Transverse colon (tissue), 3 donors: ENCODE data around the gene FANCC.

ENCODE experiments used
- EP300 ChIP-seq: sonication (generic); formaldehyde crosslinking; IDR thresholded peaks from one replicate; pipeline ENCODE4 v1.6.1; 2017; ENCODE audit warnings: antibody characterized with exemption, low read depth
- TF ChIP-seq, protein P1 (sequence below), 5 experiments: fragments of 200-600 bp in 3 of 5; fragments of 450-650 bp in 2 of 5; sonication (generic) in 3 of 5; IDR thresholded peaks; 1 replicate in 2 of 5; 2 replicates in 3 of 5; pipeline ENCODE4 v1.5.1; 2016 to 2017; ENCODE audit warnings: antibody characterized with exemption in 5 of 5, inconsistent platforms in 3 of 5, mild to moderate bottlenecking in 2 of 5, moderate library complexity in 1 of 5

DNA sequence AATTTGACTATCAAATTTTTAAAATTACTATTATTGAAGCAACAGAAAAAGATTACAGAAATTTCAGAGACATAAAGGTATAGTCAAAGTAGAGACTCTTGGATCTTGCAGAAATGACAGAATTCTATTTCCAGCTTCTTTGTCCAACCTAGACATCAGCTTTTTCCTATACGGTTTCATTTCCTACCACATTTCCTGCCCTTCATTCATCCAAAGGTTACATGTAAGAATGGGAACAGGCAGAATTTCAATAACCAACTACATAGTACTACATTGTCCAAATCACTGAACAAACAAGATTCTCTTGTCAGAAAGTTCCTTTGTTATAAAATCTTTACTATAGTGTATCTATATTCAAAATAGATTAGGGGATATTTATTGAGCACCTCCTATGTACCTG is 124.9 kb downstream of the FANCC start:
- TF ChIP-seq, protein P1, sequence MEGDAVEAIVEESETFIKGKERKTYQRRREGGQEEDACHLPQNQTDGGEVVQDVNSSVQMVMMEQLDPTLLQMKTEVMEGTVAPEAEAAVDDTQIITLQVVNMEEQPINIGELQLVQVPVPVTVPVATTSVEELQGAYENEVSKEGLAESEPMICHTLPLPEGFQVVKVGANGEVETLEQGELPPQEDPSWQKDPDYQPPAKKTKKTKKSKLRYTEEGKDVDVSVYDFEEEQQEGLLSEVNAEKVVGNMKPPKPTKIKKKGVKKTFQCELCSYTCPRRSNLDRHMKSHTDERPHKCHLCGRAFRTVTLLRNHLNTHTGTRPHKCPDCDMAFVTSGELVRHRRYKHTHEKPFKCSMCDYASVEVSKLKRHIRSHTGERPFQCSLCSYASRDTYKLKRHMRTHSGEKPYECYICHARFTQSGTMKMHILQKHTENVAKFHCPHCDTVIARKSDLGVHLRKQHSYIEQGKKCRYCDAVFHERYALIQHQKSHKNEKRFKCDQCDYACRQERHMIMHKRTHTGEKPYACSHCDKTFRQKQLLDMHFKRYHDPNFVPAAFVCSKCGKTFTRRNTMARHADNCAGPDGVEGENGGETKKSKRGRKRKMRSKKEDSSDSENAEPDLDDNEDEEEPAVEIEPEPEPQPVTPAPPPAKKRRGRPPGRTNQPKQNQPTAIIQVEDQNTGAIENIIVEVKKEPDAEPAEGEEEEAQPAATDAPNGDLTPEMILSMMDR (IDR thresholded peaks at IDR 0.05), result no peak
- no peak for TF ChIP-seq EP300
